ENCODE results near the gene G0S2. TPM values are rescaled to one million over a fixed set of nuclear protein-coding genes. Genes with fewer than 3 reads are reported as not detected.
A peak's percentile ranks its signal among the peaks of the same experiment; 100 is the strongest.

Gene G0S2
- total RNA-seq, 1 experiment from 2014 or later, result 620 TPM

DNA sequence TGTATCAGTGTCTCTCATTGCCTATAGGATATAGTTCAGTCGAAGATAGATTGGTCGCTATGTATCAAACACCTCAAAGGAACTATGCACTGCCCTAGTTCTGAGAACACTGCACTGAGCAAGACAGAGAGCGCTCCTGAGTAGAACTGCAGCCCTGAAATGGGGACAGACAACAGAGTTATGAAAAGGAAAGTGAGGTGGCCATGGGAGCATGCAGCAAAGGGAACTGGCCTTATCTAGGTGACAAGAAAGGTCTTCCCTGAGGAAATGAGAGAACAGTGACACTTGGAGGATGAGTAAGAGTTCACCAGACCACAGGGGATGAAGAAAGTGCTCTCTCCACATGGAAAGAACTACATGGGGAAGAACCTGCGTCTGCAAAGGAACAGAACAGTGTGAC lies 7.5 kb upstream of the G0S2 start:
- no peaks in the 10 kb centered on the region for H3K27me3 ChIP-seq (ENCODE audit: low read length)
- no peaks in the 10 kb centered on the region for H3K36me3 ChIP-seq (ENCODE audit: low read depth, low read length)
- no peaks in the 10 kb centered on the region for H4K20me1 ChIP-seq (ENCODE audit: low read length)
- intact Hi-C loops (cut with micrococcal nuclease), result no loop called here
- H3F3A ChIP-seq (ENCODE audit: low read length, unreplicated experiment), result no peaks in the 10 kb centered on the region
- no TSS peak for BruUV-seq (replicated peaks)
- no peak overlapping the region for H3K4me3 ChIP-seq (ENCODE audit: low read length)
- ChIA-PET POLR2A (ENCODE audit: unreplicated experiment) (no interaction called here), CTCF (no interaction called here)
- TF ChIP-seq EZH2 (IDR thresholded peaks at IDR 0.05; ENCODE audit: low read length, unreplicated experiment) (no peak), EZH2phosphoT487 (IDR thresholded peaks at IDR 0.05; ENCODE audit: borderline replicate concordance, low read length) (no peak)
- TF ChIP-seq, protein P1, sequence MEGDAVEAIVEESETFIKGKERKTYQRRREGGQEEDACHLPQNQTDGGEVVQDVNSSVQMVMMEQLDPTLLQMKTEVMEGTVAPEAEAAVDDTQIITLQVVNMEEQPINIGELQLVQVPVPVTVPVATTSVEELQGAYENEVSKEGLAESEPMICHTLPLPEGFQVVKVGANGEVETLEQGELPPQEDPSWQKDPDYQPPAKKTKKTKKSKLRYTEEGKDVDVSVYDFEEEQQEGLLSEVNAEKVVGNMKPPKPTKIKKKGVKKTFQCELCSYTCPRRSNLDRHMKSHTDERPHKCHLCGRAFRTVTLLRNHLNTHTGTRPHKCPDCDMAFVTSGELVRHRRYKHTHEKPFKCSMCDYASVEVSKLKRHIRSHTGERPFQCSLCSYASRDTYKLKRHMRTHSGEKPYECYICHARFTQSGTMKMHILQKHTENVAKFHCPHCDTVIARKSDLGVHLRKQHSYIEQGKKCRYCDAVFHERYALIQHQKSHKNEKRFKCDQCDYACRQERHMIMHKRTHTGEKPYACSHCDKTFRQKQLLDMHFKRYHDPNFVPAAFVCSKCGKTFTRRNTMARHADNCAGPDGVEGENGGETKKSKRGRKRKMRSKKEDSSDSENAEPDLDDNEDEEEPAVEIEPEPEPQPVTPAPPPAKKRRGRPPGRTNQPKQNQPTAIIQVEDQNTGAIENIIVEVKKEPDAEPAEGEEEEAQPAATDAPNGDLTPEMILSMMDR (conservative IDR thresholded peaks at IDR 0.05; ENCODE audit: low read depth, low read length), result no peak
- H3K9ac ChIP-seq (ENCODE audit: low read length), result no peak overlapping the region
- H3K4me2 ChIP-seq (ENCODE audit: low read length), result no peak overlapping the region
- ATAC-seq (no peak), DNase-seq (peak; percentile 23)
- peaks cover 44% of the 10 kb centered on the region for H3K4me1 ChIP-seq (ENCODE audit: insufficient read depth, low read length)
- no peaks in the 10 kb centered on the region for H3K9me2 ChIP-seq (replicated peaks; ENCODE audit: low read length)
- H3K9me3 ChIP-seq (ENCODE audit: low read length), result no peaks in the 10 kb centered on the region
- H3K79me2 ChIP-seq (ENCODE audit: low read length), result no peaks in the 10 kb centered on the region
- no peak overlapping the region for H3K27ac ChIP-seq (ENCODE audit: low read length)
- no peak overlapping the region for H2AFZ ChIP-seq (ENCODE audit: low read length)

DNA sequence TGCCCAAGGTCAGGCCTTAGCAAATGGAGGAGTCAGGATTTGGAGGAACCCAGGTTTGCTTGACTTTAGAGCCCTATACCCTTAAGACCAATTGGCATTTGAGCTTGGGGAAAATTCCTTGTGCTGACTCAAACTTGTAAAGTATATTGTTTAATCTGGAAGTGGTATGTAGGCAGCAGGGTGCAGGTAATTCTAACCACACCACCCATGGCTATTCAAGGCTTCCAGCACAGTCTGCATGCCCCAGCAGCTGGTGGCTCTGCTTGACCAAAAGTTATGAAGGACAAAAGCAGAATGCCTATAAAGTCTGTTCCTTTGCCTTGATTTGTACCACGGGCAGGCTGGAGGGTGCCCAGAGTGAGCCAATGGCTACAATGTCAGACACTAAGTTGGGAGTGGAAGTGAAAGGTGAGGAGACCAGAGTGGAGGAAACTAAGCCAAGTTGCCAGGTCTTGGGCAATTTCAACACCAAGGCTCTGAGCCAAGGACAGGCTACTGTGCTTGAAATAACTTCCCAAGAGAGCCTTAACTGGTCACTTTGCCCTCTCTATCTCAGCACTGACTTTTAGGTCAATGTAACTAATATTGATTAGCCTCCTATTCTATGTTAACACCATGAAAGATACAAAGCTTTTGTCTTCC lies 4.7 kb upstream of the G0S2 start:
- ChIA-PET CTCF (interaction anchor here (0.6 kb wide), 2 partner anchors 22 to 54 kb away, joined by 3 to 5 read pairs; no protein-coding TSS in a partner anchor), POLR2A (ENCODE audit: unreplicated experiment) (no interaction called here)
- peak overlapping the region; percentile 65 for H3K4me2 ChIP-seq (ENCODE audit: low read length)
- H3K36me3 ChIP-seq (ENCODE audit: low read depth, low read length), result no peaks in the 10 kb centered on the region
- no peaks in the 10 kb centered on the region for H4K20me1 ChIP-seq (ENCODE audit: low read length)
- peak overlapping the region; percentile 15; the same call in 1 of the 2 replicates for H3K4me3 ChIP-seq (ENCODE audit: low read length)
- TF ChIP-seq, protein P1 (conservative IDR thresholded peaks at IDR 0.05; ENCODE audit: low read depth, low read length), result no peak
- TF ChIP-seq EZH2 (IDR thresholded peaks at IDR 0.05; ENCODE audit: low read length, unreplicated experiment), result no peak
- no peak for TF ChIP-seq EZH2phosphoT487 (IDR thresholded peaks at IDR 0.05; ENCODE audit: borderline replicate concordance, low read length)
- H3K27me3 ChIP-seq (ENCODE audit: low read length), result no peaks in the 10 kb centered on the region
- peak; percentile 94 for DNase-seq
- H3K79me2 ChIP-seq (ENCODE audit: low read length), result peaks cover 25% of the 10 kb centered on the region
- no peaks in the 10 kb centered on the region for H3K9me3 ChIP-seq (ENCODE audit: low read length)
- intact Hi-C loops (cut with micrococcal nuclease), result no loop called here
- no peaks in the 10 kb centered on the region for H3F3A ChIP-seq (ENCODE audit: low read length, unreplicated experiment)
- peaks cover 51% of the 10 kb centered on the region for H3K4me1 ChIP-seq (ENCODE audit: insufficient read depth, low read length)
- no peak overlapping the region for H2AFZ ChIP-seq (ENCODE audit: low read length)
- peak overlapping the region; percentile 70 for H3K27ac ChIP-seq (ENCODE audit: low read length)
- no peak overlapping the region for H3K9ac ChIP-seq (ENCODE audit: low read length)
- H3K9me2 ChIP-seq (replicated peaks; ENCODE audit: low read length), result no peaks in the 10 kb centered on the region
- BruUV-seq (replicated peaks), result no TSS peak
- peak; percentile 53 for ATAC-seq

All from PC-3 (cell line).